Panc1 (cell line): ENCODE results near the gene ORC5. TPM values are rescaled to one million over a fixed set of nuclear protein-coding genes. Genes with fewer than 3 reads are reported as not detected.

Source experiments
- ATAC-seq: fragments of 200-7000 bp; cut with Tn5 transposase; 2 replicates; pipeline ENCODE4 v1.9.1; 2020; ENCODE audit warnings: mild to moderate bottlenecking, moderate library complexity
- BruUV-seq: library from RNA; stranded (reverse); fragments of 400-500 nt; replicated peaks from 2 replicates; lab custom pipeline; 2021; lab: Mats Ljungman, UMichigan
- CTCF ChIA-PET: fragments of 300-600 bp; sonication (Branson Sonifier 250); formaldehyde crosslinking; loops from one replicate; lab custom pipeline; 2022; ENCODE audit warnings: antibody characterized with exemption; lab: Charles Lee
- POLR2A ChIA-PET: fragments of 300-600 bp; sonication (Branson Sonifier 250); formaldehyde crosslinking; loops from one replicate; lab custom pipeline; 2022; ENCODE audit warnings: antibody characterized with exemption; lab: Charles Lee
- DNase-seq: peaks from one replicate; pipeline ENCODE4 v3.0.0-alpha.2; 2010; ENCODE audit warnings: low read depth, low spot score
- H3K27ac ChIP-seq: 2 replicates; pipeline ENCODE4 v1.5.1; 2011; ENCODE audit warnings: mild to moderate bottlenecking, low read length, inconsistent platforms
- H3K27me3 ChIP-seq: fragments of 200-500 bp; sonication (Bioruptor generic); 2 replicates; pipeline ENCODE4 v1.6.0; 2014; ENCODE audit warnings: low read length, inconsistent platforms; ENCODE audit not compliant: control insufficient read depth, insufficient read depth
- H3K36me3 ChIP-seq: fragments of 200-500 bp; sonication (Bioruptor generic); 2 replicates; pipeline ENCODE4 v1.5.1; 2014; ENCODE audit warnings: inconsistent platforms, mild to moderate bottlenecking, low read length, moderate library complexity; ENCODE audit not compliant: control insufficient read depth, insufficient read depth
- H3K4me1 ChIP-seq: 2 replicates; pipeline ENCODE4 v1.5.1; 2011; ENCODE audit warnings: inconsistent platforms, mild to moderate bottlenecking, low read length, moderate library complexity; ENCODE audit not compliant: control insufficient read depth, insufficient read depth
- H3K4me3 ChIP-seq, 2 experiments: 2 replicates each; pipeline ENCODE4 v1.5.1; 2011 to 2012; ENCODE audit warnings: low read depth in 2 of 2, low read length in 2 of 2, mild to moderate bottlenecking in 2 of 2, inconsistent platforms in 1 of 2, moderate library complexity in 1 of 2
- H3K9me3 ChIP-seq: fragments of 200-500 bp; sonication (Bioruptor generic); 2 replicates; pipeline ENCODE4 v1.5.1; 2014; ENCODE audit warnings: low read depth, mild to moderate bottlenecking, inconsistent platforms, low read length, moderate library complexity; ENCODE audit not compliant: control insufficient read depth, insufficient read depth
- POLR2AphosphoS5 ChIP-seq: IDR thresholded peaks from 2 replicates; pipeline ENCODE4 v1.6.1; 2012; ENCODE audit warnings: mild to moderate bottlenecking, low read depth, low read length, moderate library complexity
- SIN3A ChIP-seq: IDR thresholded peaks from 2 replicates; pipeline ENCODE4 v1.6.1; 2012; ENCODE audit warnings: low read depth, mild to moderate bottlenecking, low read length, moderate library complexity, borderline replicate concordance; ENCODE audit not compliant: insufficient read depth
- TCF7L2 ChIP-seq: IDR thresholded peaks from 2 replicates; pipeline ENCODE4 v1.6.1; 2011; ENCODE audit warnings: mild to moderate bottlenecking, low read depth, low read length, inconsistent platforms
- in situ Hi-C: cut with HindIII; loops from 2 replicates; pipeline ENCODE4 v1.10.0; 2016; ENCODE audit warnings: low sequenced_read_pairs, low pct_unique_long_range_greater_than_20kb
- intact Hi-C: fragments of 100-400 bp; cut with micrococcal nuclease; formaldehyde crosslinking; loops from one replicate; pipeline ENCODE4 v1.10.0; 2022; ENCODE audit not compliant: unreplicated experiment
- total RNA-seq: library from RNA; stranded (reverse); gene quantifications from one replicate; pipeline ENCODE4 v1.2.1, GENCODE V29; 2021; ENCODE audit not compliant: unreplicated experiment
- TF ChIP-seq, protein P1 (sequence below): fragments of 450-650 bp; IDR thresholded peaks from 2 replicates; pipeline ENCODE4 v1.5.1; 2017; ENCODE audit warnings: mild to moderate bottlenecking
- TF ChIP-seq, protein P2 (sequence below), 2 experiments: IDR thresholded peaks; 2 replicates each; pipeline ENCODE4 v1.6.1; 2011 to 2012; ENCODE audit warnings: low read depth in 2 of 2, control low read depth in 1 of 2, low read length in 1 of 2, mild to moderate bottlenecking in 1 of 2, moderate library complexity in 1 of 2; ENCODE audit not compliant: insufficient read depth in 1 of 2

ORC5 gene
- total RNA-seq, 1 experiment from 2014 or later = 24.6 TPM

DNA sequence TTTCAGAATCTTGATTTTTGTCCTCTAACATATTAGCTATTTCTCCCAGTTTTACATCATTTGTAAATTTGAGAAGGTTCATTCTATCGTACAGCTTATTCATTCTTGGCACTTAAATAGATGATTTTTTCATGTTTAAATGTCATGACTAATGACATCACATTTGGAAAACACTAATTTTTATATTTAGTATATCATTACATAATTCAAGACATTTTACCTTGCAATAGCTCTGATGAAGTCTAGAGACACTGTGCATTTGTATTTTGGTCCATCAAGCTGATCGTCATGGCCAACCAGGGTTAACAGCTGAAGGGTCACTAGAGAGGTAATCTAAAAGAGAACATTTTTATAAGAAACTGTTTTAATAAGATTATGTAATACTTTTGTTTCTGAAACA is 71.3 kb downstream of the ORC5 start:
- BruUV-seq = no TSS peak
- Histone ChIP-seq H3K4me3 (no peak overlapping the region), H3K36me3 (no peaks in the 10 kb centered on the region; the same call in 1 of the 2 replicates), H3K27me3 (no peaks in the 10 kb centered on the region), H3K27ac (no peak overlapping the region), H3K9me3 (no peaks in the 10 kb centered on the region), H3K4me1 (no peaks in the 10 kb centered on the region)
- DNase-seq (no peak), ATAC-seq (no peak)
- in situ Hi-C loops (no loop called here), intact Hi-C loops (no loop called here)
- CTCF ChIA-PET = no interaction called here
- POLR2A ChIA-PET = no interaction called here
- TF ChIP-seq, protein P1, sequence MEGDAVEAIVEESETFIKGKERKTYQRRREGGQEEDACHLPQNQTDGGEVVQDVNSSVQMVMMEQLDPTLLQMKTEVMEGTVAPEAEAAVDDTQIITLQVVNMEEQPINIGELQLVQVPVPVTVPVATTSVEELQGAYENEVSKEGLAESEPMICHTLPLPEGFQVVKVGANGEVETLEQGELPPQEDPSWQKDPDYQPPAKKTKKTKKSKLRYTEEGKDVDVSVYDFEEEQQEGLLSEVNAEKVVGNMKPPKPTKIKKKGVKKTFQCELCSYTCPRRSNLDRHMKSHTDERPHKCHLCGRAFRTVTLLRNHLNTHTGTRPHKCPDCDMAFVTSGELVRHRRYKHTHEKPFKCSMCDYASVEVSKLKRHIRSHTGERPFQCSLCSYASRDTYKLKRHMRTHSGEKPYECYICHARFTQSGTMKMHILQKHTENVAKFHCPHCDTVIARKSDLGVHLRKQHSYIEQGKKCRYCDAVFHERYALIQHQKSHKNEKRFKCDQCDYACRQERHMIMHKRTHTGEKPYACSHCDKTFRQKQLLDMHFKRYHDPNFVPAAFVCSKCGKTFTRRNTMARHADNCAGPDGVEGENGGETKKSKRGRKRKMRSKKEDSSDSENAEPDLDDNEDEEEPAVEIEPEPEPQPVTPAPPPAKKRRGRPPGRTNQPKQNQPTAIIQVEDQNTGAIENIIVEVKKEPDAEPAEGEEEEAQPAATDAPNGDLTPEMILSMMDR = no peak
- no peak for TF ChIP-seq POLR2AphosphoS5
- TF ChIP-seq, protein P2, sequence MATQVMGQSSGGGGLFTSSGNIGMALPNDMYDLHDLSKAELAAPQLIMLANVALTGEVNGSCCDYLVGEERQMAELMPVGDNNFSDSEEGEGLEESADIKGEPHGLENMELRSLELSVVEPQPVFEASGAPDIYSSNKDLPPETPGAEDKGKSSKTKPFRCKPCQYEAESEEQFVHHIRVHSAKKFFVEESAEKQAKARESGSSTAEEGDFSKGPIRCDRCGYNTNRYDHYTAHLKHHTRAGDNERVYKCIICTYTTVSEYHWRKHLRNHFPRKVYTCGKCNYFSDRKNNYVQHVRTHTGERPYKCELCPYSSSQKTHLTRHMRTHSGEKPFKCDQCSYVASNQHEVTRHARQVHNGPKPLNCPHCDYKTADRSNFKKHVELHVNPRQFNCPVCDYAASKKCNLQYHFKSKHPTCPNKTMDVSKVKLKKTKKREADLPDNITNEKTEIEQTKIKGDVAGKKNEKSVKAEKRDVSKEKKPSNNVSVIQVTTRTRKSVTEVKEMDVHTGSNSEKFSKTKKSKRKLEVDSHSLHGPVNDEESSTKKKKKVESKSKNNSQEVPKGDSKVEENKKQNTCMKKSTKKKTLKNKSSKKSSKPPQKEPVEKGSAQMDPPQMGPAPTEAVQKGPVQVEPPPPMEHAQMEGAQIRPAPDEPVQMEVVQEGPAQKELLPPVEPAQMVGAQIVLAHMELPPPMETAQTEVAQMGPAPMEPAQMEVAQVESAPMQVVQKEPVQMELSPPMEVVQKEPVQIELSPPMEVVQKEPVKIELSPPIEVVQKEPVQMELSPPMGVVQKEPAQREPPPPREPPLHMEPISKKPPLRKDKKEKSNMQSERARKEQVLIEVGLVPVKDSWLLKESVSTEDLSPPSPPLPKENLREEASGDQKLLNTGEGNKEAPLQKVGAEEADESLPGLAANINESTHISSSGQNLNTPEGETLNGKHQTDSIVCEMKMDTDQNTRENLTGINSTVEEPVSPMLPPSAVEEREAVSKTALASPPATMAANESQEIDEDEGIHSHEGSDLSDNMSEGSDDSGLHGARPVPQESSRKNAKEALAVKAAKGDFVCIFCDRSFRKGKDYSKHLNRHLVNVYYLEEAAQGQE (IDR thresholded peaks at IDR 0.05; ENCODE audit: insufficient read depth in 1 of 2, low read depth in 2 of 2, low read length in 1 of 2) = no peak
- TF ChIP-seq TCF7L2 = no peak

DNA sequence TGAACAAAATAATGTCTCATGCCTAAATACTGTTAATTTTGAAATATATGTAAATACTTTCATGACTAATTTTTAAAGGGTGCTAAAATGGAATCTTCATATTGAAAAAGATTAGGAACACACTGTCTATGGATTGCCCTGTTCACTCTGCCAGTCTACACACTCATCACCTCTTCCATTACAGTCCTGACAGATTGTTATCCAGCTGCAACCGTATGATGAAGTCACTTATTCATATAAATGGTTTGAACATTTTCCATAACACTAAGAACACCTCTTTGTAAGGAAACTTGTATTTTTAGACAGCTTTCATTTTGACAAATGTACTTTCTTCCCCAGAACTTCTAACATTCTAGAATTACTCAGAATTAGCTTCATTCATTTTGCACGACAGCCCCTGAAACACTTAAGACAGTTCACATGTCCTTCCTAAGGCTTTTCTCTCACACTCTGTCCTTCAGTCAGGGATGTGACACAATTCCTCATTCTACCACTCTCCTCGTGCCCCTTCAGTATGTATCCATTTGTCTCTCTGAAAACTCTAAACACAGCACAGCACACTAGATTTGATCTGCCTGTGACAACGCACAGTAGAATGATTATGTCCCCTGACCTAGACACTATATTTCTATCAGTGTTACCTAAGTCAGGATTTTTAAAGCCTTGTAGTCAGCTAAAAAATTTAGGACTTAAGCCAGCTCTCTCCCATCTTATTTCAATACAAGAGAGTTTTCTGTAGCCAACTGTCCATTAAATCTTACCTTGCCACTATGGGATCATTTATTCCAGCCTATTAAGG is 71.9 kb downstream of the ORC5 start:
- ChIA-PET CTCF (no interaction called here), POLR2A (no interaction called here)
- H3K4me3 ChIP-seq = no peak overlapping the region
- in situ Hi-C loops = no loop called here
- DNase-seq (no peak), ATAC-seq (no peak)
- intact Hi-C loops = no loop called here
- H3K27ac ChIP-seq = no peak overlapping the region
- H3K4me1 ChIP-seq = no peaks in the 10 kb centered on the region
- BruUV-seq = no TSS peak
- TF ChIP-seq SIN3A = no peak
- no peaks in the 10 kb centered on the region for H3K27me3 ChIP-seq
- H3K9me3 ChIP-seq = no peaks in the 10 kb centered on the region
- no peaks in the 10 kb centered on the region; the same call in 1 of the 2 replicates for H3K36me3 ChIP-seq

DNA sequence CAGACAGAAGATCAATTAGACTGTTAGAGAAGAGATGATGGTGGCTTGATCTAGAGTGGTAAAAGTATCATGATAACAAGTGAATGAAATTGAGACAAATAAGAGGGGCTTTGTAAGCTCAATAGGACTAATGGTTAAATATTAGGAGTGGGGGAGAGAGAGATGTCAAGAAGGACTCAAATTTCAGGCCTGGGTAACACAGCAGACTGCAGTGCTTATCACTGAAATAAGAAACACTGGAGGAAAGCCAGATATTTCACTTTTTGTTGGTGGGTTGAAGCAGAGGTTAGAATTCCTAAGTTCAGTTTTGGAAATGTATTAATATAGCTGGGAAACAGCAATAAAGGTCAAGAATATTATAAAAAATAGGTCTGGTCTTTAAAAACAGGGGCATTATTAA is 74.6 kb downstream of the ORC5 start:
- in situ Hi-C loops (no loop called here), intact Hi-C loops (no loop called here)
- H3K36me3 ChIP-seq = no peaks in the 10 kb centered on the region; the same call in 1 of the 2 replicates
- TF ChIP-seq, protein P1 = no peak
- TF ChIP-seq TCF7L2 (no peak), SIN3A (no peak), POLR2AphosphoS5 (no peak)
- TF ChIP-seq, protein P2 (IDR thresholded peaks at IDR 0.05; ENCODE audit: insufficient read depth in 1 of 2, low read depth in 2 of 2, low read length in 1 of 2) = no peak
- H3K9me3 ChIP-seq = no peaks in the 10 kb centered on the region
- BruUV-seq = no TSS peak
- CTCF ChIA-PET = no interaction called here
- no peaks in the 10 kb centered on the region for H3K27me3 ChIP-seq
- H3K4me3 ChIP-seq = no peak overlapping the region
- H3K27ac ChIP-seq = no peak overlapping the region
- ATAC-seq = no peak
- POLR2A ChIA-PET = no interaction called here
- no peaks in the 10 kb centered on the region for H3K4me1 ChIP-seq
- DNase-seq = no peak
